MM.1S (cell line): ENCODE results near the gene KLHL1.

Source experiments
- DNase-seq: peaks from one replicate; pipeline ENCODE4 v3.0.0-alpha.2; 2015
- H2AFZ ChIP-seq: fragments of 300-600 bp; sonication (generic); 2 replicates; pipeline ENCODE4 v1.6.0; 2016; ENCODE audit warnings: antibody characterized with exemption, low read length
- H3F3A ChIP-seq: fragments of 300-600 bp; sonication (generic); 2 replicates; pipeline ENCODE4 v1.6.1; 2016; ENCODE audit warnings: mild to moderate bottlenecking, antibody characterized with exemption, low read length, moderate library complexity, mixed read lengths; ENCODE audit not compliant: insufficient read depth
- H3K27ac ChIP-seq: fragments of 300-600 bp; sonication (generic); 2 replicates; pipeline ENCODE4 v1.5.1; 2016; ENCODE audit warnings: mild to moderate bottlenecking, low read length
- H3K27me3 ChIP-seq: fragments of 300-600 bp; sonication (generic); replicated peaks from 2 replicates; pipeline ENCODE4 v1.6.0; 2016; ENCODE audit warnings: low read length; ENCODE audit not compliant: insufficient read depth
- H3K36me3 ChIP-seq: fragments of 300-600 bp; sonication (generic); replicated peaks from 2 replicates; pipeline ENCODE4 v1.6.1; 2016; ENCODE audit warnings: mild to moderate bottlenecking, low read length, mixed read lengths; ENCODE audit not compliant: insufficient read depth
- H3K4me1 ChIP-seq: fragments of 300-600 bp; sonication (generic); 2 replicates; pipeline ENCODE4 v1.6.1; 2016; ENCODE audit warnings: low read length, mixed read lengths
- H3K4me2 ChIP-seq: fragments of 300-600 bp; sonication (generic); 2 replicates; pipeline ENCODE4 v1.6.0; 2016; ENCODE audit warnings: low read depth, low read length
- H3K4me3 ChIP-seq: fragments of 300-600 bp; sonication (generic); 2 replicates; pipeline ENCODE4 v1.5.1; 2016; ENCODE audit warnings: low read length, mixed read lengths
- H3K79me2 ChIP-seq: fragments of 300-600 bp; sonication (generic); 2 replicates; pipeline ENCODE4 v1.6.1; 2016; ENCODE audit warnings: mixed run types, low read length, mixed read lengths
- H3K9ac ChIP-seq: fragments of 300-600 bp; sonication (generic); 2 replicates; pipeline ENCODE4 v1.6.1; 2016; ENCODE audit warnings: low read length, mixed read lengths
- H3K9me2 ChIP-seq: fragments of 300-600 bp; sonication (generic); replicated peaks from 2 replicates; pipeline ENCODE4 v1.6.1; 2016; ENCODE audit warnings: mild to moderate bottlenecking, low read length, mixed read lengths; ENCODE audit not compliant: insufficient read depth
- H3K9me3 ChIP-seq: fragments of 300-600 bp; sonication (generic); replicated peaks from 2 replicates; pipeline ENCODE4 v1.6.1; 2016; ENCODE audit warnings: mild to moderate bottlenecking, low read length, mixed read lengths; ENCODE audit not compliant: insufficient read depth
- H4K20me1 ChIP-seq: fragments of 300-600 bp; sonication (generic); 2 replicates; pipeline ENCODE4 v1.6.1; 2016; ENCODE audit warnings: mild to moderate bottlenecking, low read length, moderate library complexity, mixed read lengths; ENCODE audit not compliant: insufficient read depth
- CTCF ChIP-seq: fragments of 300-600 bp; sonication (generic); IDR thresholded peaks from 2 replicates; pipeline ENCODE4 v1.5.1; 2016; ENCODE audit warnings: antibody characterized with exemption, low read length, mixed read lengths
- EZH2 ChIP-seq: fragments of 300-600 bp; sonication (generic); optimal IDR thresholded peaks from 2 replicates; pipeline ENCODE3; 2017; ENCODE audit warnings: low read depth, mild to moderate bottlenecking, antibody characterized with exemption, low read length, mixed read lengths
- EZH2phosphoT487 ChIP-seq: fragments of 300-600 bp; sonication (generic); IDR thresholded peaks from 2 replicates; pipeline ENCODE4 v1.6.1; 2018; ENCODE audit warnings: antibody characterized with exemption, low read length

KLHL1 gene

GRCh38 chr13:69704311-69704710 lies 403.9 kb downstream of the KLHL1 start:
- no peak overlapping the region for H3K9ac ChIP-seq
- H4K20me1 ChIP-seq = no peaks in the 10 kb centered on the region
- no peaks in the 10 kb centered on the region for H3F3A ChIP-seq
- TF ChIP-seq CTCF (no peak), EZH2phosphoT487 (no peak), EZH2 (no peak)
- DNase-seq = no peak
- no peak overlapping the region for H3K4me2 ChIP-seq
- no peak overlapping the region for H3K4me3 ChIP-seq
- H3K79me2 ChIP-seq = no peaks in the 10 kb centered on the region
- no peaks in the 10 kb centered on the region for H3K9me3 ChIP-seq
- H3K27ac ChIP-seq = no peak overlapping the region
- no peak overlapping the region for H2AFZ ChIP-seq
- no peaks in the 10 kb centered on the region for H3K9me2 ChIP-seq
- no peaks in the 10 kb centered on the region for H3K36me3 ChIP-seq
- H3K27me3 ChIP-seq = no peaks in the 10 kb centered on the region
- no peaks in the 10 kb centered on the region for H3K4me1 ChIP-seq

- no peak for TF ChIP-seq EZH2phosphoT487
- TF ChIP-seq CTCF = no peak
- TF ChIP-seq EZH2 = no peak
These were observed 417.3 kb downstream of the KLHL1 start for GRCh38 chr13:69690999-69691398.

GRCh38 chr13:69683921-69684686 lies 424.1 kb downstream of the KLHL1 start:
- no peak overlapping the region for H3K9ac ChIP-seq
- no peaks in the 10 kb centered on the region for H3F3A ChIP-seq
- peak overlapping the region; percentile 50; the same call in 1 of the 2 replicates for H3K27ac ChIP-seq
- TF ChIP-seq CTCF = no peak
- TF ChIP-seq EZH2phosphoT487 = no peak
- no peak for TF ChIP-seq EZH2
- H3K79me2 ChIP-seq = no peaks in the 10 kb centered on the region
- peak overlapping the region; percentile 55 for H3K4me2 ChIP-seq
- H3K9me3 ChIP-seq = no peaks in the 10 kb centered on the region
- H3K36me3 ChIP-seq = no peaks in the 10 kb centered on the region
- no peaks in the 10 kb centered on the region for H3K9me2 ChIP-seq
- H3K4me3 ChIP-seq = no peak overlapping the region
- H3K4me1 ChIP-seq = no peaks in the 10 kb centered on the region
- H3K27me3 ChIP-seq = no peaks in the 10 kb centered on the region
- no peak overlapping the region for H2AFZ ChIP-seq
- no peaks in the 10 kb centered on the region for H4K20me1 ChIP-seq
- peak; percentile 37 for DNase-seq

More at GRCh38 chr13:69690999-69691398, 417.3 kb downstream of the KLHL1 start:
- DNase-seq = no peak
- H3K9me2 ChIP-seq = no peaks in the 10 kb centered on the region
- no peaks in the 10 kb centered on the region for H4K20me1 ChIP-seq
- no peaks in the 10 kb centered on the region for H3F3A ChIP-seq
- no peaks in the 10 kb centered on the region for H3K4me1 ChIP-seq
- no peaks in the 10 kb centered on the region for H3K27me3 ChIP-seq
- H3K4me2 ChIP-seq = no peak overlapping the region
- H3K36me3 ChIP-seq = no peaks in the 10 kb centered on the region
- no peaks in the 10 kb centered on the region for H3K79me2 ChIP-seq
- no peaks in the 10 kb centered on the region for H3K9me3 ChIP-seq
- H3K27ac ChIP-seq = no peak overlapping the region
- no peak overlapping the region for H2AFZ ChIP-seq
- H3K9ac ChIP-seq = no peak overlapping the region
- no peak overlapping the region for H3K4me3 ChIP-seq
